A673 (cell line): ENCODE data around the gene MMEL1. TPM values are rescaled to one million over a fixed set of nuclear protein-coding genes. Genes with fewer than 3 reads are reported as not detected.
"Not testable (repeated sequence)": the region's sequence is repeated elsewhere in the genome, so short reads cannot be mapped to it uniquely, and the experiment has no call there.

Source experiments
- BruUV-seq: library from RNA; stranded (reverse); fragments of 400-500 nt; replicated peaks from 2 replicates; lab custom pipeline; 2021; lab: Mats Ljungman, UMichigan
- CTCF ChIA-PET: fragments of 300-600 bp; sonication (Branson Sonifier 250); formaldehyde crosslinking; loops from one replicate; lab custom pipeline; 2022; ENCODE audit warnings: antibody characterized with exemption; lab: Charles Lee
- POLR2A ChIA-PET: fragments of 300-600 bp; sonication (Branson Sonifier 250); formaldehyde crosslinking; loops from one replicate; lab custom pipeline; 2022; ENCODE audit warnings: antibody characterized with exemption; ENCODE audit not compliant: low non-redundant PET; lab: Charles Lee
- DNase-seq: peaks from one replicate; pipeline ENCODE4 v3.0.0-alpha.2; 2015; ENCODE audit warnings: low spot score
- H3K27ac ChIP-seq: fragments of 200-600 bp; sonication (generic); 2 replicates; pipeline ENCODE4 v1.5.1; 2016; ENCODE audit warnings: mixed run types, low read depth, mild to moderate bottlenecking, mixed read lengths, antibody characterized with exemption, low read length; ENCODE audit not compliant: poor library complexity, severe bottlenecking
- H3K27me3 ChIP-seq: fragments of 200-600 bp; sonication (generic); replicated peaks from 2 replicates; pipeline ENCODE4 v1.6.1; 2017; ENCODE audit warnings: mixed run types, low read depth, mild to moderate bottlenecking, mixed read lengths, antibody characterized with exemption, low read length; ENCODE audit not compliant: insufficient read depth, poor library complexity
- H3K36me3 ChIP-seq: fragments of 200-600 bp; sonication (generic); 2 replicates; pipeline ENCODE4 v1.6.1; 2016; ENCODE audit warnings: mixed run types, mild to moderate bottlenecking, mixed read lengths, antibody characterized with exemption, low read length; ENCODE audit not compliant: insufficient read depth, poor library complexity, severe bottlenecking
- H3K4me1 ChIP-seq: fragments of 200-600 bp; sonication (generic); 2 replicates; pipeline ENCODE4 v1.6.1; 2017; ENCODE audit warnings: mixed run types, mild to moderate bottlenecking, mixed read lengths, antibody characterized with exemption, low read length; ENCODE audit not compliant: insufficient read depth, poor library complexity, severe bottlenecking
- H3K4me3 ChIP-seq: fragments of 200-600 bp; sonication (generic); 2 replicates; pipeline ENCODE4 v1.5.1; 2016; ENCODE audit warnings: low read depth, mixed run types, mild to moderate bottlenecking, mixed read lengths, low read length; ENCODE audit not compliant: poor library complexity, severe bottlenecking
- H3K9me3 ChIP-seq: fragments of 200-600 bp; sonication (generic); 2 replicates; pipeline ENCODE4 v1.6.1; 2016; ENCODE audit warnings: mixed run types, low read depth, mild to moderate bottlenecking, mixed read lengths, antibody characterized with exemption, low read length; ENCODE audit not compliant: poor library complexity, severe bottlenecking
- EZH2 ChIP-seq: fragments of 200-600 bp; sonication (generic); IDR thresholded peaks from 2 replicates; pipeline ENCODE4 v1.6.1; 2017; ENCODE audit warnings: borderline replicate concordance, low read depth, mild to moderate bottlenecking, mixed read lengths, antibody characterized with exemption, low read length; ENCODE audit not compliant: poor library complexity, severe bottlenecking
- intact Hi-C: fragments of 100-400 bp; cut with micrococcal nuclease; formaldehyde crosslinking; loops from one replicate; pipeline ENCODE4 v1.10.0; 2022; ENCODE audit not compliant: unreplicated experiment
- total RNA-seq: library from RNA; stranded (reverse); gene quantifications from 2 replicates; pipeline ENCODE4 v1.2.3, GENCODE V29; 2021
- TF ChIP-seq, protein P1 (sequence below): fragments of 300-800, 200-600 bp; sonication (generic); conservative IDR thresholded peaks from 2 replicates; pipeline ENCODE4 v1.5.1; 2017; ENCODE audit warnings: low read depth, mild to moderate bottlenecking, antibody characterized with exemption, low read length, moderate library complexity, mixed read lengths

MMEL1 gene
- total RNA-seq, 1 experiment from 2014 or later: not detected

DNA sequence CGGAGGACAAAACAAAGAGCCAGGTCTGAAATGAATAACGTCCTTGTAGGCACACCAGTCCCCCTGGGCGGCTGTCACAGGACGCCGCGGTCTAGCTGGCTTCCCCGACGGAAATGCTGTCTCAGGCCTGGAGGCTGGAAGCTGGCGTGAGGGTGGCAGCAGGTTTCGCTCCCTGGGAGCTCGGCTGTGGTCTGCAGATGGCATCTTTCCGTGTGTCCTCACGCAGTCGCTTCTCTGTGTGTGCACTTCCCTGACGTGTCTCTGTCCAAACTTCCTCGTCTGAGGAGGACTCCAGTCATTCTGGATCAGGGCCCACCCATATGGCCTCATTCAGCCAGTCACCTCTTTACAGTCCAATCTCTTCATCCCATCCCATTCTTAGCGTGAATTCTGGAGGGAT, 62.5 kb downstream of the MMEL1 start:
- Histone ChIP-seq H3K27ac (no peak overlapping the region), H3K27me3 (peaks cover 10% of the 10 kb centered on the region), H3K4me1 (no peaks in the 10 kb centered on the region), H3K36me3 (no peaks in the 10 kb centered on the region), H3K9me3 (no peaks in the 10 kb centered on the region), H3K4me3 (no peak overlapping the region)
- ChIA-PET POLR2A (no interaction called here), CTCF (no interaction called here)
- TF ChIP-seq EZH2: no peak
- TF ChIP-seq, protein P1, sequence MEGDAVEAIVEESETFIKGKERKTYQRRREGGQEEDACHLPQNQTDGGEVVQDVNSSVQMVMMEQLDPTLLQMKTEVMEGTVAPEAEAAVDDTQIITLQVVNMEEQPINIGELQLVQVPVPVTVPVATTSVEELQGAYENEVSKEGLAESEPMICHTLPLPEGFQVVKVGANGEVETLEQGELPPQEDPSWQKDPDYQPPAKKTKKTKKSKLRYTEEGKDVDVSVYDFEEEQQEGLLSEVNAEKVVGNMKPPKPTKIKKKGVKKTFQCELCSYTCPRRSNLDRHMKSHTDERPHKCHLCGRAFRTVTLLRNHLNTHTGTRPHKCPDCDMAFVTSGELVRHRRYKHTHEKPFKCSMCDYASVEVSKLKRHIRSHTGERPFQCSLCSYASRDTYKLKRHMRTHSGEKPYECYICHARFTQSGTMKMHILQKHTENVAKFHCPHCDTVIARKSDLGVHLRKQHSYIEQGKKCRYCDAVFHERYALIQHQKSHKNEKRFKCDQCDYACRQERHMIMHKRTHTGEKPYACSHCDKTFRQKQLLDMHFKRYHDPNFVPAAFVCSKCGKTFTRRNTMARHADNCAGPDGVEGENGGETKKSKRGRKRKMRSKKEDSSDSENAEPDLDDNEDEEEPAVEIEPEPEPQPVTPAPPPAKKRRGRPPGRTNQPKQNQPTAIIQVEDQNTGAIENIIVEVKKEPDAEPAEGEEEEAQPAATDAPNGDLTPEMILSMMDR: no peak
- intact Hi-C loops: no loop called here
- BruUV-seq: no TSS peak
- no peak for DNase-seq

DNA sequence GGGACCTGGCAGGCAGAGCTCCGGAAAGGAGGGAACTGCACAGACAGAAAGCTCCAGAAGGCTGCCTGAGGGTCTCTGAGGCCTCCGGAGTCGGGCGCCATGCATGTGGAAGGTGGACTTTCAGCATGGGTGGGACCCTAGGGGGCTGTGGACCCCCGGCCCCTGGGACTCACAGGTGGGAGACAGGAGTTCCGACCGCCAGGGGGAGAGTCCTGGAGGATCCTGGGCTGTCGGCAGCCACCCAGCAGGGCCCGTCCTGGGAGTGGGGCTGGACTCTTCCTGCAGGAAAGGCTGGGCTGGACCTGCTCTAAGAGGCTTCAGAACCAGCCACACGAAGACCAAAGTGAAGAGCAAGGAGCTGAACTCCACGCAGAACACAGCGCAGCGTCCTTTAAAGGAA, 63.1 kb downstream of the MMEL1 start:
- H3K36me3 ChIP-seq, H3K9me3 ChIP-seq, H3K4me1 ChIP-seq, H3K27ac ChIP-seq, H3K4me3 ChIP-seq, CTCF ChIA-PET, intact Hi-C loops, H3K27me3 ChIP-seq, DNase-seq, POLR2A ChIA-PET, BruUV-seq: not testable (repeated sequence)

DNA sequence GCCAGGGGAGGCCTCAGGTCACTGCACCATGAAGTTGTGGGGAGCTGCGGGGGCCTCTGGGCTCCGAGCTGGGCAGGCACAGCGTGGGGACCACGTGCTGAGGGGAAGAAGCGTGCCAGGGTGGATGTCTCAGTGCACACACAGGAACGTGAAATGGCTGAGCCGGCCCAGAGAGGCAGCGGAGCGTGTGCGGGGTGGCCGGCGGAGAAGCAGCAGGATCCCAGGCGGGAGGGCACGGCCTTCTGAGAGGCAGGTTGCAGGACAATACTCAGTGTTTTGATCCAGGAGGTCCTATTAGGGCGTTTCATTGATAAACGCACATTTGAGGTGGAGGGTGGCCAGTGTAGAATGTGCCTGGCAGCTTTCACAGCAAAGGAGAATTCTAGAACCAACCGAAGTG, 63.8 kb downstream of the MMEL1 start:
- no peak for TF ChIP-seq EZH2
- TF ChIP-seq, protein P1: no peak
- no peaks in the 10 kb centered on the region for H3K4me1 ChIP-seq
- ChIA-PET CTCF (no interaction called here), POLR2A (no interaction called here)
- no peak overlapping the region for H3K27ac ChIP-seq
- intact Hi-C loops: no loop called here
- H3K27me3 ChIP-seq: peaks cover 10% of the 10 kb centered on the region
- no TSS peak for BruUV-seq
- no peaks in the 10 kb centered on the region for H3K9me3 ChIP-seq
- no peak for DNase-seq
- no peaks in the 10 kb centered on the region for H3K36me3 ChIP-seq
- no peak overlapping the region for H3K4me3 ChIP-seq

DNA sequence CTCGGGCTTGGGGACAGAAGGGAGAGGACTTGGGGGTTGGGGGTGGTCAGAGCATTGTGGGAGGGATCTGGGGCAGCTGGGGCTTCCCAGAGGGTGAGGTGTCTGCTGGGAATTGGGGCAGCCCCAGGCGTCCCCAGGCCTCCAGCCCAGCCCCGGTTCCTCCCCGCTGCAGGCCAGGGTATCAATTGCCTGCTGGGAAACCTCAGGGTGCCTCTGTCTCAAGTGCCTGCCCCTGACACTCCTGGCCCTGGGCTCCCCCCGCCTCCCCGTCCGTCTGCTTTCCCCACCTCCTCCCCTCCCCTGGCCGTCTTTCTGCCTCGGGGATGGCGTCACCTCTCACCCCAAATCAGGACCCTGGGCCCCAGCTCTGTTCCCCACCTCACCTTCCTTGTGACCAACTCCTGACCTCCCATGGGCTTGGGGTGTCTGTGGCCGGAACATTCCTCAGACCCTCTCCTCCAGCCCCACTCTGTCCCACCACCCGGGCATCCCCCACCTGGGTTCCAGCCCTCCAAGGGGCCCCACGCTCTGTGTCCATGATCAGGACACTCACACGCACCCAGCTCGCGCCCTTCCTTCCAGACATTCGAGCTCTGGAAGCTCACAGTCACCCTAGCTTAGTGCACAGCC, 64.5 kb downstream of the MMEL1 start:
- POLR2A ChIA-PET, H3K27me3 ChIP-seq, CTCF ChIA-PET, H3K4me3 ChIP-seq, intact Hi-C loops, H3K36me3 ChIP-seq, H3K9me3 ChIP-seq, H3K4me1 ChIP-seq, H3K27ac ChIP-seq, DNase-seq, BruUV-seq: not testable (repeated sequence)
